ENCODE data around the gene RAB27B.
"Not testable (repeated sequence)": the region's sequence is repeated elsewhere in the genome, so short reads cannot be mapped to it uniquely, and the experiment has no call there.

RAB27B gene

DNA sequence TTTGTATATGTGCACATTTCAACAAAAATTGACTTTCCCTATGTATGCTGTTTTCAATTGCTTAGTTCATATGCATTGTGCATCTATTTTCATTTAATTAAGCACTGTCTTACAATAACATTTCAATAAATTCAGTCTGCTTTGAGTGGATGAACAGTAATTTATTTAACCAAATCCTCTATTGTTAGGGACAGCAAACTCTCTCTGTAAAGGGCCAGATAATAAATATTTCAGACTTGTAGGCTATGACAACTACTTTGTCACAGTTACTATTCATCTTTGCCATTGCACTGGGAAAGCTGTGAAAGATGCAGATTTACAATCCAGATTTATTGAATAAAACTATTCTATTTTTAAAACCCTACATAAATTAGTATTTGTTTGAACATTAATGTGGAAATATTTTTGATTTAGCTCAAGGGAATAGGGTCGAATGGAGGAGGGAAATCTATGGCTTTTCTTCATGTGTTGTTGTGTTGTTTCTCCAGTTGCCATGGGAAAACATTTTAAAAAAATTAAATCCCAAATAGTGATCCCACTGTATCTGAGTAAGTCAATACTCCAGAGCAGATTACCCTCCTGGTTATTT lies 14.2 kb upstream of the RAB27B start:
- DNase-seq: no peak

DNA sequence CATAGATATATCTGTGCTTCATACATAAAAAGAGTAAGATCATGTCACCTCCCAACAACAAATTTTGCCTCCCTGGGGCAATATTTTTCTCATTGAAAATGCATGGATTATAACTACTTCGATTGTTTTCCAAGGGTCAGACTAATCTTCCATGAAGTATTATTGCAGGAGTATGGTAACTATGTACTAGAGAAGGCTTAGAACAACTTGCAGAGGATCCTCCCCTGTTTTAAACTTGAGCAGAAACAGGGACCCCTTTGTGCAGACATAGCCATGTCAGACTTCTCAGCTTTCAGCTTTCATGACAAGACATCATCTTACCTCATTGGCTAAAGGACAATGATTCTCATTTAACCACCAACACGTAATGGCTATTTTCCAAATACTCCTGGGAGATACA lies 13.2 kb upstream of the RAB27B start:
- DNase-seq: no peak

DNA sequence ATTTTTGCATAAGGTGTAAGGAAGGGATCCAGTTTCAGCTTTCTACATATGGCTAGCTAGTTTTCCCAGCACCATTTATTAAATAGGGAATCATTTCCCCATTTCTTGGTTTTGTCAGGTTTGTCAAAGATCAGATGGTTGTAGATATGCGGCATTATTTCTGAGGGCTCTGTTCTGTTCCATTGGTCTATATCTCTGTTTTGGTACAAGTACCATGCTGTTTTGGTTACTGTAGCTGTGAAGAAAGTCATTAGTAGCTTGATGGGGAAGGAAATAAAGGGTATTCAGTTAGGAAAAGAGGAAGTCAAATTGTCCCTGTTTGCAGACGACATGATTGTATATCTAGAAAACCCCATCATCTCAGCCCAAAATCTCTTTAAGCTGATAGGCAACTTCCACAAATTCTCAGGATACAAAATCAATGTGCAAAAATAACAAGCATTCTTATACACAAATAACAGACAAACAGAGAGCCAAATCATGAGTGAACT lies 7.4 kb upstream of the RAB27B start:
- DNase-seq: not testable (repeated sequence)

- no peak for DNase-seq
Measured at GRCh38 chr18:54822872-54823845, 5.1 kb upstream of the RAB27B start.

- DNase-seq: no peak
Measured at GRCh38 chr18:54824761-54825160, 3.5 kb upstream of the RAB27B start.

- DNase-seq: peak in 5 of 58 donors; percentile 1 to 16 (median 6)
Measured at GRCh38 chr18:54825601-54826344, 2.5 kb upstream of the RAB27B start.

DNA sequence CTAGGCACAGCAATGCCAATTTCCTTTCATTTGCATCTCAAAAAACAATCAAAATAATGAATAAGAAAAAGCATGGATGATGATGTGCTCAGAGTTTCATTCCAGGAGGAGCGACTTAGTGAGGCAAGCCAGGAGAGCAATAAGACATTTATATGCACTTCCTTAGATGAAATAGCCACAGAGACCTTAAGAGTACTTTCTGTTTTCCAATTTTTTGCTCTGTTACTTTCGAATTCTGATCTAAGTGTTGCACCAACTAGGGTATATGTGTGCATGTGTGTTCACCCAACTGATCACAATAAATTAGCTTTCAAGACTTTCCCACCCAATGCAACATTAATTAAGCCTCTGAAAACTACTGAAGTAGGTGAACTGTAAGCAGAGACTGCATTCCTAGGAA lies 709 bp downstream of the RAB27B start:
- no peak for DNase-seq

DNA sequence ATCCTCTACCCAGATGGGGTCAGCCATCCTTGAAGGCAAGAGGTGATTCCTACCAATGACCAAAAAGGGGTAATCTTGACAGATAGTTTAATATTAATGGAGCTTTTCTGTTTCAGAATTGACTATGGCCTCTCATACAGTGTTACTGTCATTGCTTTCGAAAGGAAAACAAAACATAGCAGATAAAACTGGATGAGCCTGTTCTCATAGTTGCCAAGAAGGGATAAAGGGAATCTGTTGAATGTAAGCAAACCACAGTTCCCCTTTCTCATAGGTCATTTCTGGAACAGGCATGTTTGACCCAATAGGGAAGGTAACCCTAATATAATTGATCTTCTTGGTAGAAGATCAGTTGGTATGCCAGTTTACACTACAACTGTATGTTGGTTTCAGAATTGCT lies 1.6 kb downstream of the RAB27B start:
- no peak for DNase-seq

GRCh38 chr18:54830260-54830659 lies 2.0 kb downstream of the RAB27B start:
- no peak for DNase-seq

DNA sequence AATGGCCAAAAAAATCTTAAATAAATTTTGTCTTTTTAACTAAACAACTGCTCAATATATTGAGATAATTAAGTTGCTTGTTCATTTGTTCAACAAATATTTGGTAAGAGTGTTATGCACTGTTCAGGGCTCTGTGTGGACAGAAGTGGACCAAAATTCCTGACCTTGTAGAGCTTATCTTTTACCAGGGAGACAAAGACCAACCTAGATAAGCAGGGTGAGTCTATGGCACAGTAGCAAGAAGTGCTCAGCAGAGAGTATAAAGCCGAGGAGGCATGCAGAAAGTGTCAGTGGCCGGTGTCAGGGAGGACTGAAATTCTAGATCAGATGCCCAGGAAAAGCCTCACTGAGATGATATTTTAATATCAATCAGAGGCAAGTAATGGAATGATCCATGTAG lies 2.6 kb downstream of the RAB27B start:
- DNase-seq: no peak

DNA sequence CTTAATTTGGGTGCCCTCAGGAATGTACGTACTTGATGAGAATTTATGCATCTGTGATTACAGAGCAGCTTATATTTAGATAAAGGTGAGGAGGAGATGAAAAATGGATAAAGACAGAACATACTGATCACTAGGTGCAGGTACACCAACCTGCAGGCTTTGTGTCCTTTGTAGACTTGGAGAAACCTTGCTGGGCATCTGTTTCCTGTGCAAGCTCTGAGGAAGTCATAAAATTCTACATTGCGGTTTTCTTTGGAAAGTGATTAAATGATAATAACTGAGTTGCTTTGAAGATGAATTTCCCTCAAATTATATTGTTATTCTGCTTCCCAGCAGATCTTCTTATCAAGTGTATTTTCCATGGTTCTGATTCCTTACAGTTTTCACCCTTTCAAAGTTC lies 7.7 kb downstream of the RAB27B start:
- DNase-seq: no peak

DNA sequence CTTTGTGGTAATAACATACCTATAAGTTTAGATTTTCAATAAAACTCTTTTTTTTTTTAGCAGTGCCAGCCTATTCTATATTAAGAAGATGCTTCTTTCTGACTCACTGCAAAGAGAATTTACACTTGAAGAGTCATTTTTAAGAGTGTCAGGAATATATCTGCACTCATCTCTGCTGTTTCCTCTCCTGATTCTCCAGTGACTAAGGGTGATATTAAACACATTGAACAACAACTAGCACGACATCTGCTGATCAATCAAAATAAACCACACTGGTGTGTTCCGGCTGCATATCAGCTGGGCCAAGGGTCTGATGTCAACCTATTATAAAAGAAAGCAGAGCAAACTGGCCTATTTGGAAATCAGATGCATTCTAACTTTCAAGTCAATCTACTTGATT lies 15.0 kb downstream of the RAB27B start:
- no peak for DNase-seq

GRCh38 chr18:54845787-54846186 lies 17.5 kb downstream of the RAB27B start:
- no peak for DNase-seq

- DNase-seq: no peak
Measured at GRCh38 chr18:54848121-54848520, 19.8 kb downstream of the RAB27B start.

DNA sequence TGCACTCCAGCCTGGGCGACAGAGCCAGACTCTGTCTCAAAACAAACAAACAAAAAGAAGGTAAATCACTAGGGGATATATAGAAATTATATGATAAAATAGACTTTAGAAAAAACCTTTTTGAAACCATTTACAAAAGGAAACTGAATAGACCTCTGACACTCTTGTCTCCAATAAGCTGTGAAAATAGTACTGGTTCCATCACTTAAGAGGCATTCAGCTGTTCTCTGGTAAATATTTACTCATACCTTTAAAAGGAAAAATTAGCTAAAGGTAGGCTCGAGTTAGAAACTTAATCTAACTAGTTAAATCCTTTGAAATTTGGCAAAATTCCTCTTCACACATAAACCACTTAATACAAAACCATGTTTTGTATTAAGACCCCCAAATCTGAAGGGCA lies 21.4 kb downstream of the RAB27B start:
- DNase-seq: no peak

DNA sequence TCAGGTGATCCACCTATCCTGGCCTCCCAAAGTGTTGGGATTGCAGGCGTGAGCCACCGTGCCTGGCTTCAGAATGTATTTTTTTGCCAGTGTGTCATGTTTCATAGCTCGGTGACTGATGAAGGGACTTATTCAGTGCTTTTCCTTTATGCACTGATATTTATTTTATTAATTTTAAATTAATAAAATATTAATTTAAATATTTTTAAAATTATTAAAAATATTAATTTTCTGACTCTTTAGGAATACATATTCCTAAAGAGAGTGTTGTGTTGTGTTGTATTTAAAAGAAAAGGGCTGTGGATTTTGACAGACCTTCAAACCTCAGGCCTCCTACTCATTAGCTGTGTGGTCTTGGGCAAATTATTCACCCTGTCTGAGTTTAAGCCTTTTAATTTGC lies 22.3 kb downstream of the RAB27B start:
- DNase-seq: no peak

DNA sequence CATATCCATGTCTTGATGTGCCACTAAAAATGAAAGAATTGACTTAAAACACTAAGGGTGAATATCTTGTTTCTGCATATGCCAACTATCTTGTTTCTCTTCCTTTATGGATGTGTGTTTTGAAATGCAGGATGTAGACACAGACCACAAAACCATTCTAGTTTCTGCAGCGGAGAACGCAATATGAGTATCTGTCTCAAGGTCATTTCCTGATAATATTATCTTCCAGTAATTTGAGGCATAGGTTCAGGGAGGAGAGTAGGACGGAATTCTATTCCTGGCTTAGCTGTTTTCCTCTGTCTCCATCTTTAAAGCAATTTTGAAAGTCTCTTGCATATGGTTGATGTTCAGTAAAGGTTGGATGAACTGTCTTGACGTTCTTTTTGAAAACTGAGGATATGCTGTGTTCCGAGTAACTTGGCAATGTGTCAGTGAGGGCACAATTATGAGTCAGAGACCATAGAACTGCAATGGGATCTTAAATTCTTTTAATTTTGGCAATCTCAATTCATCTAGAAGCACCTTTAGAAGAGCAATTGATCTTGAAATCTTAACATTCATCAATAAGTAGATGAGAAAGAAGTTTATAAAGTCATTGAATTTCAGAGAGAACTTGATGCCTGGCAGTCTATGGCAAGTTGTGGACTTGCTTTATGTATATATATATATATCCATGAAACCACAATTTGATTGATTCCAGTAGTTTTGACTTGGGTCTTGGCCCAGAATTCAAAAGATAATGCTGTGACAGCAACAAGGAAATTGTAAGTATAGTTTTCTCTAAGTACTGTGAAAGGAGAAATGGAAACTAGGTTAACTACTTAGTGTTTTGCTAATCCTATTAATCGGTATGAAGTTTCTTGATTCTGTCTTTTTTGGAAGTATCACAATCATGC lies 24.8 kb downstream of the RAB27B start:
- DNase-seq: no peak

DNA sequence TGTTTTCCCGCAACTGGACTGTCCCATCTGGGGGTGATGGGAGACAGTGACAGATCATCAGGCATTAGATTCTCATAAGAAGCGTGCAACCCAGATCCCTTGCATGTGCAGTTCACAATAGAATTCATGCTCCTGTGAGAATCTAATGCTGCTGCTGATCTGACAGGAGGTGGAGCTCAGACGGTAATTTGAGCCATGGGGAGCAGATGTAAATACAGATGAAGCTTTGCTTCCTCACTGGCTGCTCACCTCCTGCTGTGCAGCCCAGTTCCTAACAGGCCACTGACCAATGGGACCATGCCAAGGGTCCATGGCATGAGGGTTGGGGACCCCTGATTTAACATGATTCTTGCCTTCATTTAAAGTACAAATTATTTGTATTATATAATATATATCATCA lies 26.8 kb downstream of the RAB27B start:
- DNase-seq: not testable (repeated sequence)

DNA sequence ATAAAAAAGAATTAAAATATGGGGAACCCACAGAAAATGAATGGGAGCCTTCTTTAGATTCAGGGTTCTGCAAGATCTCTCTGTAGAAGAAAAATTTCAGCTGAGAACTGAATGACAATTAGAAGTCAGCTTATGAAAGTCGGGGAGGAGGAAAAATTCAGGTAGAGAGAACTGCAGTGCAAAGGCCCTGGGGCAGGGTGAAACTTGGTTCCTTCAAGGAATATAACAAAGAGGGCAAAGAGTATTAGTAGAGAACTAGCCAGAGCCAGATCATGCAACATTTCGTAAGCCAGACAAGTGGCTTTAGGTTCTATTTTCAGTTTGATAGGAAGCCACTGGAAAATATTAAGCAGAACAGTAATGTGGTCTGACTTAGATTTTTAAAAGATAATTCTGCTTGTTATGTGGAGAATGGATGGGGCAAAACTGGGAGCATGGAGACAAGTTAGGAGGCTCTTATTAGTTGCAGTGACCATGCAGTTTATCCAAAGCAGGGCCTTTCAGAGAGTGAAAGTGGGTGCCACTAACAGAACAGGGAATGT lies 27.9 kb downstream of the RAB27B start:
- DNase-seq: no peak

DNA sequence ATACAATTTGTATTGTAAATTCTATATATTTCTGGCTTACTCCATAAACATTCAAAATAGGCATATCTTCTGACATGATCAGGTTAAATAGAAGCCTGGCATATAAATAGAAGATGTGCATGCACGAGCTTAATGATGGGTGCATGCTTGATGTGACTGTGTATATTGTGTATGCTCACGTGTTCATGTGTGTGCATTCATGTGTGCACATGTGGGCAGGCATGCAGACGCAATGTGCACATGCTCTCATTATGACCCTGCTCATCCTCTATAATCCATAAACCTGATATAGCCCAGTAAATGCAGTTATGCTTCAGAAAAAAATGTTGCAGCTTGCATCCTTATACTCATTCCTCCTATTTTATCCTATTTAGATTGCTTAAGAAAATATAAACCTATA lies 29.2 kb downstream of the RAB27B start:
- DNase-seq: no peak
